K562 (cell line): Measurements from ENCODE around the gene CLIC5. TPM values are rescaled to one million over a fixed set of nuclear protein-coding genes. Genes with fewer than 3 reads are reported as not detected.

Experiments
- ATAC-seq: fragments of 200-7000 bp; cut with Tn5 transposase; 3 replicates; pipeline ENCODE4 v1.9.1; 2020; ENCODE audit warnings: moderate library complexity
- BruUV-seq: library from RNA; stranded (reverse); fragments of 400-500 nt; replicated peaks from 2 replicates; lab custom pipeline; 2021; lab: Mats Ljungman, UMichigan
- CTCF ChIA-PET: fragments of 300-600 bp; formaldehyde crosslinking; extraction: SDS; loops from one replicate; lab custom pipeline; 2021; ENCODE audit warnings: low intra/inter-chr PET ratio; lab: Yijun Ruan, JAX
- POLR2A ChIA-PET: fragments of 300-600, 350-650 bp; sonication (Branson Sonifier 250); formaldehyde crosslinking; extraction: SDS; loops from one replicate; lab custom pipeline; 2021; ENCODE audit warnings: antibody characterized with exemption, inconsistent platforms; lab: Yijun Ruan, JAX
- DNase-seq, 4 experiments: peaks; one replicate each; pipeline versions ENCODE4 v3.0.0 to v3.0.0-alpha.2; 2011 to 2018; ENCODE audit warnings: low spot score in 3 of 4, mixed read lengths in 3 of 4; ENCODE audit errors: extremely low read depth in 1 of 4
- FAIRE-seq: peaks from 2 replicates; lab custom pipeline; 2011; peaks lifted over from hg19 to GRCh38; lab: Jason Lieb, UNC
- H2AFZ ChIP-seq: 2 replicates; pipeline ENCODE4 v1.6.0; 2011; ENCODE audit warnings: low read depth, low read length, control low read depth, inconsistent platforms
- H3K27ac ChIP-seq: fragments of 200-600 bp; 3 replicates; pipeline ENCODE4 v1.8.0; 2011; ENCODE audit warnings: low read depth, mild to moderate bottlenecking, control low read depth, inconsistent platforms, low read length, moderate library complexity, mixed read lengths; ENCODE audit errors: extremely low read depth
- H3K27me3 ChIP-seq, 2 experiments: fragments of 300-600 bp in 1 of 2; 2 replicates in 1 of 2; 3 replicates in 1 of 2; pipeline versions ENCODE4 v1.6.0 to v1.8.0; 2011; ENCODE audit warnings: inconsistent platforms in 2 of 2, low read length in 2 of 2, mild to moderate bottlenecking in 1 of 2, mixed read lengths in 1 of 2, moderate library complexity in 1 of 2; ENCODE audit not compliant: control insufficient read depth in 2 of 2, insufficient read depth in 2 of 2
- H3K36me3 ChIP-seq: fragments of 300-600 bp; 3 replicates; pipeline ENCODE4 v1.8.0; 2011; ENCODE audit warnings: mild to moderate bottlenecking, low read length, inconsistent platforms; ENCODE audit not compliant: control insufficient read depth, insufficient read depth
- H3K4me1 ChIP-seq, 2 experiments: fragments of 200-600 bp in 1 of 2; replicated peaks in 1 of 2; 2 replicates in 1 of 2; 3 replicates in 1 of 2; pipeline versions ENCODE4 v1.5.1 to v1.8.0; 2011; ENCODE audit warnings: inconsistent platforms in 2 of 2, low read length in 2 of 2, mild to moderate bottlenecking in 1 of 2, mixed read lengths in 1 of 2, moderate library complexity in 1 of 2; ENCODE audit not compliant: control insufficient read depth in 2 of 2, insufficient read depth in 2 of 2
- H3K4me2 ChIP-seq: 2 replicates; pipeline ENCODE4 v1.6.1; 2011; ENCODE audit warnings: low read length, control low read depth, inconsistent platforms, mixed read lengths; ENCODE audit not compliant: insufficient read depth
- H3K4me3 ChIP-seq: fragments of 200-600 bp; sonication (generic), shearing (Covaris generic); 2 replicates; pipeline ENCODE4 v1.5.1; 2016; ENCODE audit warnings: control low read depth, inconsistent platforms
- H3K79me2 ChIP-seq: fragments of 200-600 bp; 3 replicates; pipeline ENCODE4 v1.8.0; 2011; ENCODE audit warnings: low read length, inconsistent platforms; ENCODE audit not compliant: control insufficient read depth, insufficient read depth
- H3K9ac ChIP-seq, 2 experiments: 2 replicates each; pipeline versions ENCODE4 v1.6.0 to v1.6.1; 2011; ENCODE audit warnings: low read depth in 2 of 2, low read length in 2 of 2, control low read depth in 1 of 2, inconsistent platforms in 1 of 2, mild to moderate bottlenecking in 1 of 2, mixed read lengths in 1 of 2; ENCODE audit not compliant: insufficient read depth in 1 of 2
- H3K9me1 ChIP-seq: one replicate; pipeline ENCODE4 v1.6.0; 2011; ENCODE audit warnings: inconsistent platforms, mild to moderate bottlenecking, low read length, moderate library complexity; ENCODE audit not compliant: control insufficient read depth, insufficient read depth
- H3K9me3 ChIP-seq: replicated peaks from 2 replicates; pipeline ENCODE4 v1.5.1; 2011; ENCODE audit warnings: low read depth, low read length, inconsistent platforms; ENCODE audit not compliant: control insufficient read depth, insufficient read depth
- H4K20me1 ChIP-seq: replicated peaks from 2 replicates; pipeline ENCODE4 v1.6.1; 2011; ENCODE audit warnings: low read length, inconsistent platforms, mixed read lengths; ENCODE audit not compliant: control insufficient read depth, insufficient read depth
- BCOR ChIP-seq: fragments of 450-650 bp; IDR thresholded peaks from 2 replicates; pipeline ENCODE4 v1.6.1; 2016
- BHLHE40 ChIP-seq: IDR thresholded peaks from 2 replicates; pipeline ENCODE4 v1.6.1; 2011; ENCODE audit warnings: low read length, improper control_type of control experiment
- MAFK ChIP-seq: IDR thresholded peaks from 2 replicates; pipeline ENCODE4 v1.6.1; 2011; ENCODE audit warnings: low read length, improper control_type of control experiment
- MGA ChIP-seq: fragments of 450-650 bp; IDR thresholded peaks from 2 replicates; pipeline ENCODE4 v1.6.1; 2016; ENCODE audit warnings: mild to moderate bottlenecking, moderate library complexity
- MTA3 ChIP-seq: fragments of 450-650 bp; formaldehyde crosslinking; IDR thresholded peaks from 2 replicates; pipeline ENCODE4 v1.6.1; 2017; ENCODE audit warnings: mild to moderate bottlenecking, borderline replicate concordance
- NCOR1 ChIP-seq: fragments of 450-650 bp; IDR thresholded peaks from 2 replicates; pipeline ENCODE4 v1.6.1; 2016; ENCODE audit warnings: mild to moderate bottlenecking, moderate library complexity
- STAT5A ChIP-seq: IDR thresholded peaks from 2 replicates; pipeline ENCODE4 v1.6.1; 2012; ENCODE audit warnings: low read length, inconsistent platforms, borderline replicate concordance
- THRA ChIP-seq: fragments of 450-650 bp; IDR thresholded peaks from 2 replicates; pipeline ENCODE4 v1.6.1; 2017; ENCODE audit warnings: mild to moderate bottlenecking, moderate library complexity
- WGBS: fragments of 100-300 bp; shearing (Covaris generic); methylation state at CpG from one replicate; pipeline ENCODE4 v1.1.6; 2016; ENCODE audit warnings: low coverage, mixed read lengths; ENCODE audit not compliant: insufficient coverage; ENCODE audit errors: missing lambda C conversion rate; 5-methylcytosine and 5-hydroxymethylcytosine counted together
- in situ Hi-C: fragments of 300-500 bp; cut with MboI; formaldehyde crosslinking; loops from 4 replicates; pipeline ENCODE4 v1.15.0; 2018; ENCODE audit warnings: inconsistent platforms, mixed read lengths
- intact Hi-C: fragments of 100-400 bp; cut with micrococcal nuclease; formaldehyde crosslinking; loops from 2 replicates; pipeline ENCODE4 v1.14.2; 2022
- polyA plus RNA-seq, 8 experiments: library from polyadenylated mRNA; depleted of rRNA in 4 of 8; stranded (reverse) in 5 of 8; unstranded in 3 of 8; fragments of >200 nt; fragmentation: Nextera tagmentation in 2 of 8; fragmentation: Illumina TruSeq in 1 of 8; extraction: Ambion mirVana in 2 of 8; extraction: Trizol in 1 of 8; gene quantifications; 2 replicates each; pipeline versions ENCODE4 v1.2.1 to v1.2.3, GENCODE V29; 2011 to 2014; ENCODE audit warnings: inconsistent platforms in 1 of 8, missing spikeins in 1 of 8
- total RNA-seq, 7 experiments: library from RNA; depleted of rRNA in 6 of 7; stranded (reverse); fragments of >200 nt in 6 of 7; fragmentation: Illumina TruSeq in 2 of 7; extraction: Trizol in 2 of 7; gene quantifications; 2 replicates each; pipeline versions ENCODE4 v1.2.1 to v1.2.3, GENCODE V29; 2011 to 2021; ENCODE audit warnings: low replicate concordance in 1 of 7

Gene CLIC5
- total and polyA plus RNA-seq, 9 of the 15 experiments (the other 6 are each of a cell fraction or from before 2014, with no cell fraction given) = 0.31 TPM; not detected in 8

- TF ChIP-seq THRA (no peak), BCOR (no peak)
These were observed 59.5 kb downstream of the CLIC5 start (continued) for GRCh38 chr6:45956176-45956575.

- no TSS peak for BruUV-seq
- CTCF ChIA-PET = no interaction called here
These were observed 60.1 kb downstream of the CLIC5 start for GRCh38 chr6:45955597-45955996.

More at GRCh38 chr6:45955597-45955996, 60.1 kb downstream of the CLIC5 start:
- no peaks in the 10 kb centered on the region for H3K4me1 ChIP-seq
- no peaks in the 10 kb centered on the region for H3K36me3 ChIP-seq
- TF ChIP-seq BHLHE40 = no peak
- TF ChIP-seq MTA3 = no peak
- no peak for TF ChIP-seq NCOR1
- no peak for TF ChIP-seq MGA
- no peak for TF ChIP-seq MAFK
- no peak for TF ChIP-seq STAT5A
- H3K4me3 ChIP-seq = no peak overlapping the region
- intact Hi-C loops (no loop called here), in situ Hi-C loops (no loop called here)
- POLR2A ChIA-PET = no interaction called here
- 0% methylated on average over 1 of the region's 1 CpG for WGBS
- H3K9me1 ChIP-seq = no peaks in the 10 kb centered on the region
- ATAC-seq (no peak), FAIRE-seq (no peak), DNase-seq (no peak)
- no peak overlapping the region for H2AFZ ChIP-seq
- H3K9me3 ChIP-seq = no peaks in the 10 kb centered on the region
- no peak overlapping the region for H3K9ac ChIP-seq
- H3K27ac ChIP-seq = no peak overlapping the region
- peaks cover 5 to 8% of the 10 kb centered on the region in 2 experiments; a peak in 1 of 5 replicates for H3K27me3 ChIP-seq
- H3K4me2 ChIP-seq = no peak overlapping the region
- H4K20me1 ChIP-seq = no peaks in the 10 kb centered on the region
- H3K79me2 ChIP-seq = no peaks in the 10 kb centered on the region
